ENCODE results near the gene KIF15.

Gene KIF15

DNA sequence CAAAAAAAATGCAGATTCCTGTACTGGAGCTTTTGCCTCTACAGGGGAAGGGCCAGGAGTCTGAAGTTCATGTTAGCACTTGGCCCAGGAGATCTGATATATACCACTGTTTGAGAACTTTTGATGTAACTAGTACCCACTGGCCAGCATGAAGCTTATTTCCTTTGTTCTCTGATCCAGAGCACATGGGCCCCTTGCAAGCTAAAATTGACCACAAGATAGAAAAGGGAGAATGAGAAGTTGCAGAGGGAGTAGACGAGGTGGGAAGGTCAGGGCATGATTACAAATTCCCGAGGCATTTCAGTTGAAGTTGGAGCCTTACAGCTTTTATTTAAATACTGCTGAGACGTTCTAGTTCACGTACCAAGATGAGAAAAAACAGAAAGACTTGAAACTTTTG lies 141.0 kb downstream of the KIF15 start:
- CTCF ChIA-PET = no interaction called here
- POLR2A ChIA-PET = no interaction called here
- no peak overlapping the region for H3K4me3 ChIP-seq (ENCODE audit: low read depth, low read length)
- no peaks in the 10 kb centered on the region for H3K9me3 ChIP-seq (ENCODE audit: control insufficient read depth, insufficient read depth, low read depth, low read length)
- TF ChIP-seq, protein P1, sequence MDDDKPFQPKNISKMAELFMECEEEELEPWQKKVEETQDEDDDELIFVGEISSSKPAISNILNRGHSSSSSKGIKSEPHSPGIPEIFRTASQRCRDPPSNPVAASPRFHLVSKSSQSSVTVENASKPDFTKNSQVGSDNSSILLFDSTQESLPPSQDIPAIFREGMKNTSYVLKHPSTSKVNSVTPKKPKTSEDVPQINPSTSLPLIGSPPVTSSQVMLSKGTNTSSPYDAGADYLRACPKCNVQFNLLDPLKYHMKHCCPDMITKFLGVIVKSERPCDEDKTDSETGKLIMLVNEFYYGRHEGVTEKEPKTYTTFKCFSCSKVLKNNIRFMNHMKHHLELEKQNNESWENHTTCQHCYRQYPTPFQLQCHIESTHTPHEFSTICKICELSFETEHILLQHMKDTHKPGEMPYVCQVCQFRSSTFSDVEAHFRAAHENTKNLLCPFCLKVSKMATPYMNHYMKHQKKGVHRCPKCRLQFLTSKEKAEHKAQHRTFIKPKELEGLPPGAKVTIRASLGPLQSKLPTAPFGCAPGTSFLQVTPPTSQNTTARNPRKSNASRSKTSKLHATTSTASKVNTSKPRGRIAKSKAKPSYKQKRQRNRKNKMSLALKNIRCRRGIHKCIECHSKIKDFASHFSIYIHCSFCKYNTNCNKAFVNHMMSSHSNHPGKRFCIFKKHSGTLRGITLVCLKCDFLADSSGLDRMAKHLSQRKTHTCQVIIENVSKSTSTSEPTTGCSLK (tag by site-specific recombination; IDR thresholded peaks at IDR 0.05) = no peak
- no peak for TF ChIP-seq KLF16 (tag by site-specific recombination; IDR thresholded peaks at IDR 0.05)
- no peak for TF ChIP-seq ZNF140 (tag by site-specific recombination; IDR thresholded peaks at IDR 0.05)
- no peak for TF ChIP-seq IKZF3 (tag by site-specific recombination; IDR thresholded peaks at IDR 0.05)
- TF ChIP-seq, protein P2, sequence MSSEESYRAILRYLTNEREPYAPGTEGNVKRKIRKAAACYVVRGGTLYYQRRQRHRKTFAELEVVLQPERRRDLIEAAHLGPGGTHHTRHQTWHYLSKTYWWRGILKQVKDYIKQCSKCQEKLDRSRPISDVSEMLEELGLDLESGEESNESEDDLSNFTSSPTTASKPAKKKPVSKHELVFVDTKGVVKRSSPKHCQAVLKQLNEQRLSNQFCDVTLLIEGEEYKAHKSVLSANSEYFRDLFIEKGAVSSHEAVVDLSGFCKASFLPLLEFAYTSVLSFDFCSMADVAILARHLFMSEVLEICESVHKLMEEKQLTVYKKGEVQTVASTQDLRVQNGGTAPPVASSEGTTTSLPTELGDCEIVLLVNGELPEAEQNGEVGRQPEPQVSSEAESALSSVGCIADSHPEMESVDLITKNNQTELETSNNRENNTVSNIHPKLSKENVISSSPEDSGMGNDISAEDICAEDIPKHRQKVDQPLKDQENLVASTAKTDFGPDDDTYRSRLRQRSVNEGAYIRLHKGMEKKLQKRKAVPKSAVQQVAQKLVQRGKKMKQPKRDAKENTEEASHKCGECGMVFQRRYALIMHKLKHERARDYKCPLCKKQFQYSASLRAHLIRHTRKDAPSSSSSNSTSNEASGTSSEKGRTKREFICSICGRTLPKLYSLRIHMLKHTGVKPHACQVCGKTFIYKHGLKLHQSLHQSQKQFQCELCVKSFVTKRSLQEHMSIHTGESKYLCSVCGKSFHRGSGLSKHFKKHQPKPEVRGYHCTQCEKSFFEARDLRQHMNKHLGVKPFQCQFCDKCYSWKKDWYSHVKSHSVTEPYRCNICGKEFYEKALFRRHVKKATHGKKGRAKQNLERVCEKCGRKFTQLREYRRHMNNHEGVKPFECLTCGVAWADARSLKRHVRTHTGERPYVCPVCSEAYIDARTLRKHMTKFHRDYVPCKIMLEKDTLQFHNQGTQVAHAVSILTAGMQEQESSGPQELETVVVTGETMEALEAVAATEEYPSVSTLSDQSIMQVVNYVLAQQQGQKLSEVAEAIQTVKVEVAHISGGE (tag by site-specific recombination; conservative IDR thresholded peaks at IDR 0.05; ENCODE audit: low read depth) = no peak
- no peak for TF ChIP-seq SP7 (tag by site-specific recombination; IDR thresholded peaks at IDR 0.05)
- TF ChIP-seq, protein P3, sequence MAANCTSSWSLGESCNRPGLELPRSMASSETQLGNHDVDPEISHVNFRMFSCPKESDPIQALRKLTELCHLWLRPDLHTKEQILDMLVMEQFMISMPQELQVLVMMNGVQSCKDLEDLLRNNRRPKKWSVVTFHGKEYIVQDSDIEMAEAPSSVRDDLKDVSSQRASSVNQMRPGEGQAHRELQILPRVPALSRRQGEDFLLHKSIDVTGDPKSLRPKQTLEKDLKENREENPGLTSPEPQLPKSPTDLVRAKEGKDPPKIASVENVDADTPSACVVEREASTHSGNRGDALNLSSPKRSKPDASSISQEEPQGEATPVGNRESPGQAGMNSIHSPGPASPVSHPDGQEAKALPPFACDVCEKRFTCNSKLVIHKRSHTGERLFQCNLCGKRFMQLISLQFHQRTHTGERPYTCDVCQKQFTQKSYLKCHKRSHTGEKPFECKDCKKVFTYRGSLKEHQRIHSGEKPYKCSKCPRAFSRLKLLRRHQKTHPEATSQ (tag by site-specific recombination; IDR thresholded peaks at IDR 0.05) = no peak
- TF ChIP-seq ZNF112 (tag by site-specific recombination; IDR thresholded peaks at IDR 0.05) = no peak
- no peak for TF ChIP-seq ZNF768 (tag by site-specific recombination; IDR thresholded peaks at IDR 0.05)
- no peak for TF ChIP-seq ZNF558 (tag by site-specific recombination; IDR thresholded peaks at IDR 0.05)
- no peak for TF ChIP-seq ZNF394 (tag by site-specific recombination; IDR thresholded peaks at IDR 0.05; ENCODE audit: borderline replicate concordance)
- no peak for TF ChIP-seq ZBTB20 (tag by site-specific recombination; IDR thresholded peaks at IDR 0.05)
- no peak overlapping the region for H3K27ac ChIP-seq (ENCODE audit: extremely low read depth, low read depth, low read length)
- H3K36me3 ChIP-seq (ENCODE audit: control insufficient read depth in 2 of 2, insufficient read depth in 1 of 2, low read length in 2 of 2) = no peaks in the 10 kb centered on the region
- no peaks in the 10 kb centered on the region for H3K4me1 ChIP-seq (ENCODE audit: control insufficient read depth, insufficient read depth, low read length)
